Gastrocnemius medialis (tissue), 4 donors: ENCODE data around the gene NDUFAF2. TPM values are rescaled to one million over a fixed set of nuclear protein-coding genes. Genes with fewer than 3 reads are reported as not detected.

Experiments used
- ATAC-seq, 2 donors: fragments of 150-250 bp; one replicate each; pipeline ENCODE4 v1.9.1; 2016
- DNase-seq, 2 donors: peaks; one replicate each; pipeline ENCODE4 v3.0.0-alpha.2; 2019
- H3K27ac ChIP-seq, 4 donors: fragments of 200-600 bp; sonication (generic); 1 replicate in 1 of 4; 2 replicates in 3 of 4; pipeline ENCODE4 v1.5.1; 2016 to 2018; ENCODE audit warnings: mild to moderate bottlenecking in 2 of 4, moderate library complexity in 1 of 4
- H3K27me3 ChIP-seq, 3 donors: fragments of 200-600 bp; sonication (generic) in 2 of 3; 1 replicate in 1 of 3; 2 replicates in 2 of 3; pipeline versions ENCODE4 v1.5.1 to v1.6.0; 2016 to 2019; ENCODE audit warnings: mild to moderate bottlenecking in 1 of 3, moderate library complexity in 1 of 3
- H3K36me3 ChIP-seq, 2 donors: fragments of 200-600 bp; sonication (generic) in 1 of 2; one replicate each; pipeline ENCODE4 v1.5.1; 2017 to 2018
- H3K4me1 ChIP-seq, 2 donors: fragments of 200-600 bp; sonication (generic) in 1 of 2; one replicate each; pipeline ENCODE4 v1.5.1; 2016 to 2017; ENCODE audit warnings: mild to moderate bottlenecking in 2 of 2
- H3K4me3 ChIP-seq, 4 donors: fragments of 200-600 bp; sonication (generic) in 3 of 4; 1 replicate in 1 of 4; 2 replicates in 3 of 4; pipeline ENCODE4 v1.5.1; 2016 to 2019; ENCODE audit warnings: mild to moderate bottlenecking in 2 of 4
- H3K9me3 ChIP-seq, 3 donors: fragments of 200-600 bp; sonication (generic) in 2 of 3; 1 replicate in 1 of 3; 2 replicates in 2 of 3; pipeline ENCODE4 v1.5.1; 2016 to 2019
- POLR2A ChIP-seq, 2 donors: fragments of 450-650 bp; IDR thresholded peaks; one replicate each; pipeline ENCODE4 v1.6.1; 2017; ENCODE audit warnings: antibody characterized with exemption in 2 of 2, mild to moderate bottlenecking in 2 of 2, moderate library complexity in 2 of 2
- in situ Hi-C, 4 donors: fragments of 200-750 bp; cut with MboI; loops; one replicate each; pipeline versions ENCODE4 v1.15.0 to v1.8.0; 2017; ENCODE audit warnings: low sequenced_read_pairs in 4 of 4
- intact Hi-C: fragments of 100-400 bp; cut with DNase I; formaldehyde crosslinking; loops from one replicate; pipeline ENCODE4 v1.15.1; 2023; ENCODE audit warnings: low total_unique reads
- total RNA-seq, 4 donors: library from RNA; depleted of rRNA; stranded (reverse); fragments of >200 nt; gene quantifications; one replicate each; pipeline versions ENCODE4 v1.1.0 to v1.2.3, GENCODE V29; 2016
- TF ChIP-seq, protein P1 (sequence below), 5 experiments: fragments of 450-650 bp in 3 of 5; fragments of 200-600 bp in 2 of 5; sonication (generic) in 2 of 5; IDR thresholded peaks in 4 of 5; conservative IDR thresholded peaks in 1 of 5; 1 replicate in 4 of 5; 2 replicates in 1 of 5; pipeline ENCODE4 v1.5.1; 2016 to 2019; ENCODE audit warnings: antibody characterized with exemption in 5 of 5, mild to moderate bottlenecking in 3 of 5, moderate library complexity in 3 of 5

The NDUFAF2 gene
- total RNA-seq, 4 donors from 2014 or later: 25.8 to 54.3 (median 51.2) TPM

- no peak for TF ChIP-seq POLR2A (IDR thresholded peaks at IDR 0.05)
- TF ChIP-seq, protein P1, sequence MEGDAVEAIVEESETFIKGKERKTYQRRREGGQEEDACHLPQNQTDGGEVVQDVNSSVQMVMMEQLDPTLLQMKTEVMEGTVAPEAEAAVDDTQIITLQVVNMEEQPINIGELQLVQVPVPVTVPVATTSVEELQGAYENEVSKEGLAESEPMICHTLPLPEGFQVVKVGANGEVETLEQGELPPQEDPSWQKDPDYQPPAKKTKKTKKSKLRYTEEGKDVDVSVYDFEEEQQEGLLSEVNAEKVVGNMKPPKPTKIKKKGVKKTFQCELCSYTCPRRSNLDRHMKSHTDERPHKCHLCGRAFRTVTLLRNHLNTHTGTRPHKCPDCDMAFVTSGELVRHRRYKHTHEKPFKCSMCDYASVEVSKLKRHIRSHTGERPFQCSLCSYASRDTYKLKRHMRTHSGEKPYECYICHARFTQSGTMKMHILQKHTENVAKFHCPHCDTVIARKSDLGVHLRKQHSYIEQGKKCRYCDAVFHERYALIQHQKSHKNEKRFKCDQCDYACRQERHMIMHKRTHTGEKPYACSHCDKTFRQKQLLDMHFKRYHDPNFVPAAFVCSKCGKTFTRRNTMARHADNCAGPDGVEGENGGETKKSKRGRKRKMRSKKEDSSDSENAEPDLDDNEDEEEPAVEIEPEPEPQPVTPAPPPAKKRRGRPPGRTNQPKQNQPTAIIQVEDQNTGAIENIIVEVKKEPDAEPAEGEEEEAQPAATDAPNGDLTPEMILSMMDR (IDR thresholded peaks at IDR 0.05 in 4 of 5, conservative IDR thresholded peaks at IDR 0.05 in 1 of 5): no peak
- intact Hi-C loops: no loop called here
- Histone ChIP-seq H3K4me1 (peaks cover 12 to 25% of the 10 kb centered on the region in 2 donors), H3K4me3 (no peak overlapping the region), H3K9me3 (no peaks in the 10 kb centered on the region), H3K27me3 (no peaks in the 10 kb centered on the region), H3K36me3 (no peaks in the 10 kb centered on the region), H3K27ac (no peak overlapping the region)
- ATAC-seq (no peak), DNase-seq (no peak)
- in situ Hi-C loops: no loop called here
Measured at GRCh38 chr5:61004448-61004847, 59.4 kb downstream of the NDUFAF2 start.

- intact Hi-C loops: no loop called here
- in situ Hi-C loops: no loop called here
- TF ChIP-seq, protein P1 (IDR thresholded peaks at IDR 0.05 in 4 of 5, conservative IDR thresholded peaks at IDR 0.05 in 1 of 5): no peak
- TF ChIP-seq POLR2A (IDR thresholded peaks at IDR 0.05): no peak
- DNase-seq (no peak), ATAC-seq (no peak)
- Histone ChIP-seq H3K36me3 (no peaks in the 10 kb centered on the region), H3K4me3 (no peak overlapping the region), H3K4me1 (no peaks in the 10 kb centered on the region), H3K27me3 (no peaks in the 10 kb centered on the region), H3K9me3 (no peaks in the 10 kb centered on the region), H3K27ac (no peak overlapping the region)
Measured at GRCh38 chr5:61009907-61010306, 64.9 kb downstream of the NDUFAF2 start.

GRCh38 chr5:61010467-61011454 lies 65.8 kb downstream of the NDUFAF2 start:
- Histone ChIP-seq H3K27me3 (no peaks in the 10 kb centered on the region), H3K9me3 (no peaks in the 10 kb centered on the region), H3K36me3 (no peaks in the 10 kb centered on the region), H3K27ac (no peak overlapping the region), H3K4me3 (no peak overlapping the region), H3K4me1 (no peaks in the 10 kb centered on the region)
- DNase-seq (no peak), ATAC-seq (no peak)
- in situ Hi-C loops (no loop called here), intact Hi-C loops (no loop called here)
- TF ChIP-seq, protein P1 (IDR thresholded peaks at IDR 0.05 in 4 of 5, conservative IDR thresholded peaks at IDR 0.05 in 1 of 5): no peak
- no peak for TF ChIP-seq POLR2A (IDR thresholded peaks at IDR 0.05)

DNA sequence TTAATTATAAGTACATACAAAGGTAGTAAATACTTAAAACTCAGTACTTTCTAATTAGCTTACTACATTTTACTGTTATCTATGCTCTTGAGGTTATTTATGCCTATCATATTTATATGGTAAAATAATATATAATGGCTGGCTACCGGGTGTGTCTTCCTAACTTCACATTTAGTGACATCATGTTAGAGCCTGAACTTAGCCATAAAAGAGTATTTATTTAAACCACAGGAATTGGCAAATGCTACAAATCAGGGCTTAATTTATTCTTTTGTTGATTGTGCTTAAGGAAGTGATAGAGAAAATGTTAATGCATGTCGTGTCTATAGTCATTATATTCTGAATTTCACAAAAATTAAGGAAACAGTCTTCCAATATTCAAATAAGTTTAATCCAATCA lies 73.1 kb downstream of the NDUFAF2 start:
- Histone ChIP-seq H3K9me3 (no peaks in the 10 kb centered on the region), H3K4me3 (no peak overlapping the region), H3K4me1 (peaks cover 0 to 7% of the 10 kb centered on the region in 2 donors), H3K27ac (no peak overlapping the region), H3K27me3 (no peaks in the 10 kb centered on the region), H3K36me3 (no peaks in the 10 kb centered on the region)
- in situ Hi-C loops (no loop called here), intact Hi-C loops (no loop called here)
- DNase-seq: no peak
- no peak for TF ChIP-seq POLR2A (IDR thresholded peaks at IDR 0.05)
- TF ChIP-seq, protein P1 (IDR thresholded peaks at IDR 0.05 in 4 of 5, conservative IDR thresholded peaks at IDR 0.05 in 1 of 5): no peak
- no peak for ATAC-seq
